HG02870 (cell line): ENCODE data around the gene SLC30A5.
"Not testable (repeated sequence)": the region's sequence is repeated elsewhere in the genome, so short reads cannot be mapped to it uniquely, and the experiment has no call there.

ENCODE experiments used
- ATAC-seq: cut with Tn5 transposase; IDR thresholded peaks from one replicate; pipeline ENCODE4 v1.9.1; 2021; ENCODE audit warnings: mild to moderate bottlenecking, moderate library complexity; ENCODE audit not compliant: unreplicated experiment

SLC30A5 gene

DNA sequence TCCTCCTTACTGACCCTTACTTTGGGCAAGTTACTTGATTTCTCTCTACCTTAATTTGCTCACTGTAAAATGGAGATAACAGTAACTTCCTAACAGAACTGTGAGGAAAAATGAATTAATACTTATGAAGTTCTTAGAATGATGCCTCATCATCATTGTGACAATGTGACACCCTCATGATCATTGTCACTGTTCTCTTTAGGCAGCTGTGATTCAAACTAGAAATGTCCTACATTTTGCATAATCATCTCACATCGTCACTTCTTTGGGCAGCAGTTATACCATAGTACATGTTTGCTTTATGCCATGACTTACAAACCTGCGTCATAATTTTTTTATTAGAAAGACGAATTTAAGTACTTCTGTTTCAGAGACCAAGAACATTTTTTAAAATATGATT lies 9.7 kb downstream of the SLC30A5 start:
- ATAC-seq, result no peak

DNA sequence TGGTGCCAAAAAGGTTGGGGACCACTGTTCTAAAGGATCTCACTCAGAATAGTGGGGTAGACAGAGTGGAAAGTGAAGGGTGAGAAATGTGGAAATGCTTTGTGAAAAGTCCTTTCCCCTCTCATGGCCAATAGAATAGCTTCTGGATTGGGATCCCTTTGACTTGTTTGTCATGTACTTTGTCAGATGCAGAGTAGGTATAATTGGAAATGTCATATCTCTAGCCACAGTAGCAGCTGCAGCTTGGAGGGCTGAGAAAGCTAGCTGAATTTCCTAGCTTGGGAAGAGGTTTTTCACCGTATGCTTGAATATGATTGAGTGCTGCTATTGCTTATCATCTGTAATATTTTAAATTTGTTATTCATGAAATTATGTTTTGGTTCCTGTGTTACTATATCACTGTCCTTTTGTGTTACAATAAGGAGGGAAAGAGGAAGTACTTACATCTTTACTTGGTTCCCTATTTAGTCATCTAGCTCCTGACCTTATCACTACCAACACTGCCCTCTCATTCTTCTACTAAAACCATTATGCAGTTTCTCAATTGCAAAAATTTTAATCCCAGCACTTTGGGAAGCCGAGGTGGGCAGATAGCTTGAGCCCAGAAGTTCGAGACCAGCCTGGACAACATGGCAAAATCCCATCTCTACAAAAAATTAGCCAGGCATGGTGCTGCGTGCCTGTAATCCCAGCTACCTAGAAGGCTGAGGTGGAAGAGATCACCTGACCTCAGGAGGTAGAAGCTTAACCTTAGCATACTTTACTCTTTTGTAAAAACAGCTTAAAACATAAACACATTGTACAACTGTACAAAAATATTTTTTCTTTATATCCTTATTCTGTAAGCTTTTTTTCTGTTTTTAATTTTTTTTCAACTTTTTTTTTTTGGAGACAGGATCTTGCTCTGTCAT lies 12.4 kb downstream of the SLC30A5 start:
- peak; percentile 97 for ATAC-seq

DNA sequence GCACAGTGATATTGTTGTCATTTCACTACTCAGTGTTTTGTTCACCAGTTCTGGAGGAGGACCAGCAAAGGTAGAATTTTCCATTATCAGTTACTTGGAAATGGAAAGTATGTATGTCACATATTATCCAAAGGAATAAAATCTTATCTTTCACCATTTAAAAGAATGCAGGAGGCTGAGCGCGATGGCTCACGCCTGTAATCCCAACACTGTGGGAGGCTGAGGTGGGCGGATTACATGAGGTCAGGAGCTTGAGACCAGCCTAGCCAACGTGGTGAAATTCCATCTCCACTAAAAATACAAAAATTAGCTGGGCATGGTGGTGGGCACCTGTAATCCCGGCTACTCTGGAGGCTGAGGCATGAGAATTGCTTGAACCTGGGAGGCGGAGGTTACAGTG lies 14.6 kb downstream of the SLC30A5 start:
- not testable (repeated sequence) for ATAC-seq

DNA sequence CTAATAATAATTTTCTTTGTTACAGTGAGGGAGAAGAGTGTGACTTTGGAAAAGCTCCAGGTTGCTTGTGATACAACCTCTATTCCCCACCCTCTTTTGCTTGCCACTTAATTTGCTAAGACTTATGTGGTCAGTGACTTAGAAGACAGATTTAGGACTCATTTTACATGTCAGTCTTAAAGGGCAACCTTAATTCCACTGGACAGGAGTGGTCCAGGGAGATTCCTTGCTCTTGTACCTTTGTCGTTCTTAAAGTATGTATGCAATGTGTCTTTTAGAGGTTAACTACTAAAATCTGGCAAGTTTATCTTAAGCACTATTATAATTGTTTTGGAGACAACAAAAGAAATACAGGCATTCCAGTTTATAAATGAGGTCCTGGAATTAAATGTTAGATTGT lies 20.0 kb downstream of the SLC30A5 start:
- ATAC-seq, result no peak

DNA sequence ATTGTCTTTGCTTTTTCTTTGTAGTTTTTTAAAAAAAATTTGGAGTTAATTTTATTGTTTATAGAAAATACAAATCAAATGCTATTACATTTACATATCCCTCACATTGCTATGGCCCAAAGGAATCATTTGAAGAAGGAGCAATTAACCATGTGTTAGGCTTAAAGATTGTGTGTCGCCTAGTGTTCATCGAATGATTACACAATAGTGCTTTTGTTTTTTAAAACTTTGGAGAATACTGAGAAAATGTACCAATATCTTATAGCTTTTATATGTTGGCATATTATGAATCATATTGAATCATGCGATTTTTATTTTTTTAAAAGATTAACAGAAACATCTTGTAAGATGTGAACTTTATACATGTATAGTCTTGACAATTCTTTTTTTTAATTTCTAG lies 21.7 kb downstream of the SLC30A5 start:
- ATAC-seq, result no peak

DNA sequence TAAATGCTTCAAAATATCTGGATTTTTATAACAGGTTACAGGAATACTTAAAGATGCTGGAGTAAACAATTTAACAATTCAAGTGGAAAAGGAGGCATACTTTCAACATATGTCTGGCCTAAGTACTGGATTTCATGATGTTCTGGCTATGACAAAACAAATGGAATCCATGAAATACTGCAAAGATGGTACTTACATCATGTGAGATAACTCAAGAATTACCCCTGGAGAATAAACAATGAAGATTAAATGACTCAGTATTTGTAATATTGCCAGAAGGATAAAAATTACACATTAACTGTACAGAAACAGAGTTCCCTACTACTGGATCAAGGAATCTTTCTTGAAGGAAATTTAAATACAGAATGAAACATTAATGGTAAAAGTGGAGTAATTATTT lies 35.6 kb downstream of the SLC30A5 start:
- no peak for ATAC-seq

DNA sequence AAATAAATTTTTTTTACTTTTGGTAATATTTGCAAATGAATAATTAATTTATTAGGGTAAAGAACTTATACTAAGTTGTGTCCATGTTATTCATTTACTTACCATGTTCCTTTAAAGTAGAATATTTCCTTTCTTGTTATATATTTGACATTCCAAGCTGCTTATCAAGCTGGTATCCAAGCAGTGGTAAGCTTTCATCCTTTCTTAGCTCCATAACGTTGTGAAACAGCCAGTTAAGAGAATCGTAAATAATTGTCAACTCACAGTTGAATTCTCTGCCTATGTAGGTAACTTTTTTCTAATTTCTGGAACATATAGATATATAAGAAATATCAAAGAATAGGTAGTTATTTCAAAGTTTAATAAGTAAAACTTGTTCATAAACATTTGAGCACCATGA lies 36.4 kb downstream of the SLC30A5 start:
- ATAC-seq, result no peak

DNA sequence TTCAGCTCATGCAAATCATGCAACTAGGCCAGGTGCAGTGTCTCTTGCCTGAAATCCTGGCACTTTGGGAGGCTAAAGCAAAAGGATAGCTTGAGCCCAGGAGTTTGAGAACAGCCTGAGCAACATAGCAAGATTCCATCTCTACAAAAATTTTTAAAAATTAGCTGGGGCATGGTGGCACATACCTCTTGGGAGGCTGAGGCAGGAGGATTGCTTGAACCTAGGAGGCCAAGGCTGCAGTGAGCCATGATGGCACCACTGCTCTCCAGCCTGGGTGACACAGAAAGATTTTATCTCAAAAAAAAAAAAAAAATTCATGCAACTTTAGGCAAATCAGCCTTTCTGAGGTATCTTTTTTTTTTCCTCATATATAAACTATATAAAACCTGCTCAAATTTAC lies 37.5 kb downstream of the SLC30A5 start:
- no peak for ATAC-seq

DNA sequence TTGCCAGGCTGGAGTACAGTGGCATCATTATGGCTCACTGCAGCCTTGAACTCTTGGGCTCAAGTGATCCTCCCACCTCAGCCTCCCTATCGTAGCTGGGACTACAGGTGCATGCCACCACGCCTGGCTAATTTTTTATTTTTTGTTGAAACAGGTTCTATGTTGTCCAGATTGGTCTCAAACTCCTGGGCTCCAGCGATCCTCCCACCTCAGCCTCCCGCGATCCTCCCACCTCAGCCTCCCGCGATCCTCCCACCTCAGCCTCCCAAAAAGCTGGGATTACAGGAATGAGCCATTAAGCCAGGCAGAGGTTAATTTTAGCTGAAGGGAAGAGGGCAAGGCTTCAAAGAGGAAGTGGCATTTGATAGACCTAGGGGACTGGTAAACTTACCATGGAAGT lies 40.3 kb downstream of the SLC30A5 start:
- no peak for ATAC-seq

DNA sequence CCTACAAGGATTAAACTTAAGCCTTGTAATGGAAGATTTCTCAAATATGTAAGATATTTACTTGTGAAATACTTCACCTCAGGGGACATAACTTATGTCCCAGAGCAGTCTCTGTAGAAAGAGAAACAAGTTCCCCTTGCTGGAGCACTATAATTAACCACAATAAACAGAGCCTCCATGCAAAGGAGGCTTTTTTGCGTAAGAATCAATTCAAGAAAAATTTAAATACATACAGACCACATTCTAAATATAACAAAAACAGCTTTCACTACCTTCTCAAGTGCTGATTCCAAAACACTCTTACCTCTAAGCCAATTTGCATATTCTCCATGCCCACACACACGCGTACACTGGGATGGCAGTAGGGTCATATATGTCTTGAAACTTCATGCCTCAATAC lies 42.5 kb downstream of the SLC30A5 start:
- ATAC-seq, result peak; percentile 89

DNA sequence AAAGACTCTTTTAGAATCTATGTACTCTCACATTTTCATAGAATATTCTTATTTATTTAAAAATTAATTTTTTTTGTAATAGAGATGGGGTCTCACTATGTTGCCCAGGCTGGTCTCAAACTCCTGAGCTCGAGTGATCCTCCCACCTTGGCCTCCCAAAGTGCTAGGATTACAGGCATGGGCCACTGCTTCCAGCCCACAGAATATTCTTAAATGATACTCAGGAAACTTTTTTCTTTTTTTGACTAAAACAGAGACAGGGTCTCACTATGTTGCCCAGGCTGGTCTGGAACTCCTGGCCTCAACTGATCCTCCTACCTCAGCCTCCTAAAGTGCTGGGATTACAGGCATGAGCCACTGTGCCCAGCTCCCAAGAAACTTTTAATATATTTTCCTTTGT lies 43.4 kb downstream of the SLC30A5 start:
- ATAC-seq, result not testable (repeated sequence)

DNA sequence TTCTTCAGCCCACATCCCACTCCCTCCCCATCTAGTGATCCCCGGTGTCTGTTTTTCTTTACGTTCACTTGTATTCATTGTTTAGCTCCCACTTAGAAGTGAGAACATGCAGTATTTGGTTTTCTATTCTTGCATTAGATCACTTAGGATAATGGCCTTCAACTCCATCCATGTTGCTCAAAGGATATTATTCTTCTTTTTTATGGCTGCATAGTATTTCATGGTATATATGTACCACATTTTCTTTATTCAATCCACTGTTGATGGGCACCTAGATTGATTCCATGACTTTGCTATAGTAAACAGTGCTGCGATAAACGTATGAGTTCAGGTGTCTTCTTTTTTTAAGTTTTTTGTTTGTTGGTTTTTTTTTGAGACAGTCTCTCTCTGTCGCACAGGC lies 44.0 kb downstream of the SLC30A5 start:
- ATAC-seq, result no peak

DNA sequence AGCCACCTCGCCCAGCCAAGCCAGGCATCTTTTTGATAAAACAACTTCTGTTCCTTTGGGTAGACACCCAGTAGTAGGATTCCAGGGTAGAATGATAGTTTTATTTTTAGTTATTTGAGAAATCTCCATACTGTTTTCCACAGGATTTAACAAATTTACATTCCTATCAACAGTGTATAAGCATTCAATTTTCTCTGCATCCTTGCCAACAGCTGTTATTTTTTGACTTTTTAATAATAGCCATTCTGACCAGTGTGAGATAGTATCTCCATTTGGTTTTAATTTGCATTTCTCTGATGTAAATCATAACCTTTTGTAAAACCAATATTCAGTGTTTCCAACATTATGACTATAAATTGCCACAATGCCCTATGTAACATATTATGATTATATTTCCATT lies 45.0 kb downstream of the SLC30A5 start:
- ATAC-seq, result no peak

DNA sequence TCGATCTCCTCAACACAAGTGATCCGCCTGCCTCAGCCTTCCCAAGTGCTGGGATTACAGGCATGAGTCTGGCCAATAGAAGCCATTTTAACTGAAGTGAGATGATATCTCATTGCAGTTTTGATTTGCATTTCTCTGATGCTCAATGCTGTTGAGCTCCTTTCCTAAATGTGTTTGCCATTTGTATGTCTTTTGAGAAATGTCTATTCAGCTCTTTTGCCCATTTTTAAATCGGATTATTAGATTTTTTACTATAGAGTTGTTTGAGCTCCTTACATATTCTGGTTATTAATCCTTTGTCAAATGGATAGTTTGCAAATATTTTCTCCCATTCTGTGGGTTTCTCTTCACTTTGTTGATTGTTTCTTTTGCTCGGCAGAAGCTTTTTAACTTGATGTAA lies 46.4 kb downstream of the SLC30A5 start:
- not testable (repeated sequence) for ATAC-seq

DNA sequence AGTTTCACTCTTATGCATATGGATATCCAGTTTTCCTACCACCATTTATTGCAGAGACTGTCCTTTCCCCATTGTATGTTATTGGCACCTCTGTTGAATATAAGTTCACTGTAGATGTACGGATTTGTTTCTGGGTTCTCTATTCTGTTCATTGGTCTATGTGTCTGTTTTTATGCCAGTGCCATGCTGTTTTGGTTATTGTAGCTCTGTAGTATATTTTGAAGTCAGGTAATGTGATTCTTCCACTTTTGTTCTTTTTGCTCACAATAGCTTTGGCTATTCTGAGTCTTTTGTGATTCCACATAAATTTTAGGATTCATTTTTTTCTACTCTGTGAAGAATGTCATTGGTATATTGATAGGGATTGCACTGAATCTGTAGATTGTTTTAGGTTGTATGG lies 47.0 kb downstream of the SLC30A5 start:
- no peak for ATAC-seq

DNA sequence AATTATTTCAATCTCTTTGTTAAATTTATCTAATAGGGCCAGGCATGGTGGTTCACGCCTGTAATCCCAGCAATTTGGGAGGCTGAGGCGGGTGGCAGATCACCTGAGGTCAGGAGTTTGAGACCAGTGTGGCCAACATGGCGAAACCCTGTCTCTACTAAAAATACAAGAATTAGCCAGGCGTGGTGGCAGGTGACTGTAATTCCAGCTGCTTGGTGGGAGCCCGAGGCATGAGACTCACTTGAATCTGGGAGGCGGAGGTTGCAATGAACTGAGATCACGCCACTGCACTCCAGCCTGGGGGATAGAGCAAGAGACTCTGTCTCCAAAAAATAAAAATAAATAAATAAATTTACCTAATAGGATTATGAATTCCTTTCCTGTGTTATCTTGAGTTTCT lies 54.8 kb downstream of the SLC30A5 start:
- ATAC-seq, result not testable (repeated sequence)

DNA sequence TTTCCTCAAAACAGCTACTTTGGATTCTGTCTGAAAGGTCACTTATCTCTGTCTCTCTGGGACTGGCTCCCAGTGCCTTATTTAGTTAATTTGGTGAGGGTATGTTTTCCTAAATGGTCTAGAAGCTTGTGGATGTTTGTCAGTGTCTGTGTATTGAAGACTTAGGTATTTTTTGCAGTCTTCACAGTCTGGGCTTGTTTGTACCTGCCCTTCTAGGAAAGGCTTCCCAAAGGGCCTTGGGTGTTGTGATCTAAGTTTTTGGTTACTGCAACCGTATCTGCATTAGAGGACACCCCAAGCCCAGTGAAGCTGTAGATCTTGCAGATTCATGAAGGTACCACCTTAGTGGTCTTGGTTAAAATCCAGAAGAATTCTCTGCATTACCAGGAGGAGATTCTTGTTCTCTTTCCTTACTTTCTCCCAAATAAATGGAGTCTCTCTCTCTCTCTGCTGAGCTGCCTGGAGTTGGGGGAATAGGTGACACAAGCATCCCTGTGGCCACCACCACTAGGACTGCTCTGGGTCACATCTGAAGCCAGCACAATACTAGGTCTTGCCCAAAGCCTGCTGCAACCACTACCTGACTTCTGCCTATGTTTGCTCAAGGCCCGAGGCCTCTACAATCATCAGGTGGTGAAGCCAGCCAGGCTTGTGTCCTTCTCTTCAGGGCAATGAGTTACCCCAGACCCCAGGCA lies 55.3 kb downstream of the SLC30A5 start:
- no peak for ATAC-seq

DNA sequence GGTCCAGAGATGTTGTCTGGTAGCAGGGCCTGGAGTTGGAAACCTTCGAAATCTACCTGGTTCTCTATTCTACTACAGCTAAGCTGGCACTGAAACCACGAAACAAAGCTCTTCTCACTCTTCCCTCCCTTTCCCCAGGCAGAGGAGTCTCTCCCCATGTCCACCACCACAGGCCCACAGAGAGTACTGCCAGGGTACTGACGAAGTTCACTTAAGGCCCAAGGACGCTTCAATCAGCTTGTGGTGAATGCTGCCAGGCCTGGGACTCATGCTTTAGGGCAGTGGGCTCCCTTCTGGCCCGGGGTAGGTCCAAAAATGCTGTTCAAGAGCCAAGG lies 55.8 kb downstream of the SLC30A5 start:
- ATAC-seq, result no peak

DNA sequence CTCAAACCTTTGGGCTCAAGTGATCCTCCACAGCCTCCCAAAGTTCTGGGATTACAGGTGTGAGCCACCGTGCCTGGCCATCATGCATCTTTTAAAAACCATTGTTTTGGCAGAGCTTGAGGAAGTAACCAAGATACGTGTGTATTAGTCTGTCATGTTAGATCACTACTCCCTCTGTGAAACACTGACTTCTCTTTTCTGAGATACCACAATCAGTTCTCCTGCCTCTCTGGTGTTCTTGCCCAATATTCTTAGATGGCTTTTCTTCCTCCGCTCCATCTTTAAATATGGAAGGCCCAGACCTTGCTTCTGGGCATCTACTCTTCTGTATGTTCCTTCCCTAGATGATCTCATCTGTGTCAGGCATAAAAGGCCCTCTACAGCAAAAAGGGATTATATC lies 58.9 kb downstream of the SLC30A5 start:
- ATAC-seq, result no peak

DNA sequence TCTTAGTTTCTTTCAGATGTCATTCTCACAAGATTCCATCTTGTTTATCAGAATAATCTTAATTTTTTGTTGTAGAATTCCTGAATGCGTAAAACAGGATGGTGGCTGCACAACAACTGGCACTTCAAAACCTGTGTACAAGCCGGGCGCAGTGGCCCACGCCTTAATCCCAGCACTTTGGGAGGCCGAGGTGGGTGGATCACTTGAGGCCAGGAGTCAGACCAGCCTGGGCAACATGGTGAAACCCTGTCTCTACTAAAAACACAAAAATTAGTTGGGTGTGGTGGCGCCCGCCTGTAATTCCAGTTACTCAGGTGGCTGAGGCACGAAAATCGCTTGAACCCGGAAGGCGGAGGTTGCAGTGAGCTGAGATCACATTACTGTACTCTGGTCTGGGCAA lies 62.6 kb downstream of the SLC30A5 start:
- ATAC-seq, result no peak

DNA sequence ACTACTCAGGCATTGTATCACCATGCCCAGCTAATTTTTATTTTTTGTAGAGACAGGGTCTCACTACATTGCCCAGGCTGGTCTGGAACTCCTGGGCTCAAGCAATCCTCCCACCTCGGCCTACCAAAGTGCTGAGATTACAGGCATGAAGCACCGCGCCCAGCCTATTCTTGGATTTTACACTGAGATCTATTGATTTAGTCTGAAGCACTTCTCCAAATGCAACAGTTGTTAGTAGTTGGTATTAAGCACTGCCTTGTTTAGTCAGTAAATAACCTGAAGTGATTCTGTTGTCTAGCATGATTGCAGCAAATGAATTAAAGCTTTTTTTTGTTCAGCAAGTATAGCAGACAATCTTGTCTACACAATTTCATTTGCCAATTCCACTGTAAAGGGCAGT lies 64.2 kb downstream of the SLC30A5 start:
- no peak for ATAC-seq

DNA sequence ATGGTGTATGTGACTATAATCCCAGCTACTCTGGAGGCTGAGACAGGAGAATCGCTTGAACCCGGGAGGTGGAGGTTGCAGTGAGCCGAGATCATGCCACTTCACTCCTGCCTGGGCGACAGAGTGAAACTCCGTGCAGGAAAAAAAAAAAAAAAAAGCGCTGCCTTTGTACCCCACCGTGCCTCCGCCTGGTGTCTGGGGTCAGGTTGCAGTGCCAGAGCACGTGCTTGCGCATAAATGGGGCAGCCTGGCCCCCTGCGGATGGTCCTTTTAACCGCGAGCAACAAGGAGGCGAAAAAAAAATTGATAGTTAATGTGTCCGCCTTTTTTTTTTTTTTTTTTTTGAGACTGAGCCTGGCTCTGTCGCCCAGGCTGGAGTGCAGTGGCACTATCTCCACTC lies 66.8 kb downstream of the SLC30A5 start:
- no peak for ATAC-seq
